NCI-H82 treated with DMSO at 0.1 percent for 48 hours (cell line): Measurements from ENCODE around the gene RASD2.

Experiments used
- DNase-seq: peaks from one replicate; lab custom pipeline; 2025; ENCODE audit not compliant: unreplicated experiment; lab: John Stamatoyannopoulos, UW

RASD2 gene

DNA sequence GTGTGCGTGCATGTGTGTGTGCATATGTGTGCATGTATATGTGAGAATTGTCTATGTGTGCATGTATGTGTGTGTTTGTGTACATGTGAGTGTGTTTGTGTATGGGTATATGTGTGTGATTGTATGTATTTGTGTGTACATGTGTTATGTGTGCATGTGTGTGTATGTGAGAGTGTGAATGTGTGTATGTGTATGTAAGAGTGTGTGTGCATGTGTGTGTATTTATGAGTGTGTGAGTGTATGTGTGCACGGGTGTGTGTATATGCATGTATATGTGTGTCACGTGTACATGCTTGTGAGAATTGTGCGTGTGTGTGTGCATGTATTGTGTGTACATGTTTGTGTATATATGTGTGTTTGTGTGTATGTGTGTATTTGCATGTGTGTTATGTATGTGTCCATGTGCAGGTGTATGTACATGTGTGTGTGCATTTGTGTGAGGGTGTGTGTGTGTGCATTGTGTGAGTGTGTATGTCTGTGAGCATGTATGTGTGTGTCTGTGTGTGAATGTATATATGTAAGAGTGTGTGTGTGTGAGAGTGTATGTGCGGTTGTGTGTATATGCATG lies 60.5 kb downstream of the RASD2 start:
- no peak for DNase-seq

- DNase-seq, result no peak
These were observed 61.3 kb downstream of the RASD2 start for GRCh38 chr22:35601743-35602615.
